HG03066 (cell line): Measurements from ENCODE around the gene CUEDC2.

ENCODE experiments used
- ATAC-seq: cut with Tn5 transposase; IDR thresholded peaks from one replicate; pipeline ENCODE4 v1.9.1; 2021; ENCODE audit warnings: low read depth; ENCODE audit not compliant: unreplicated experiment

The CUEDC2 gene

GRCh38 chr10:102399217-102400021 lies 33.0 kb downstream of the CUEDC2 start:
- ATAC-seq: peak; percentile 39

- ATAC-seq: no peak
Observed at GRCh38 chr10:102398172-102399020, 34.0 kb downstream of the CUEDC2 start.

GRCh38 chr10:102397222-102398171 lies 34.9 kb downstream of the CUEDC2 start:
- no peak for ATAC-seq

GRCh38 chr10:102396730-102397151 lies 35.6 kb downstream of the CUEDC2 start:
- no peak for ATAC-seq

- no peak for ATAC-seq
Observed at GRCh38 chr10:102396317-102396650, 36.1 kb downstream of the CUEDC2 start.

GRCh38 chr10:102395400-102396316 lies 36.7 kb downstream of the CUEDC2 start, which contains the start of gene NFKB2:
Gene NFKB2 (plus strand): TSS chr10:102395705. CDS start chr10:102395960, 255 bp downstream.
- ATAC-seq: no peak

GRCh38 chr10:102394801-102395399 lies 37.5 kb downstream of the CUEDC2 start:
- peak; percentile 2 for ATAC-seq

- peak; percentile 76 for ATAC-seq
Observed at GRCh38 chr10:102394079-102394800, 38.1 kb downstream of the CUEDC2 start.

- ATAC-seq: no peak
Observed at GRCh38 chr10:102393411-102394078, 38.8 kb downstream of the CUEDC2 start.

- ATAC-seq: no peak
Observed at GRCh38 chr10:102392306-102392705, 40.1 kb downstream of the CUEDC2 start.

- no peak for ATAC-seq
Observed at GRCh38 chr10:102389894-102390293, 42.5 kb downstream of the CUEDC2 start.

GRCh38 chr10:102384606-102385429 lies 47.6 kb downstream of the CUEDC2 start:
- ATAC-seq: no peak

- ATAC-seq: no peak
Observed at GRCh38 chr10:102384053-102384452, 48.3 kb downstream of the CUEDC2 start.

GRCh38 chr10:102382871-102383270 lies 49.5 kb downstream of the CUEDC2 start:
- ATAC-seq: no peak

- ATAC-seq: no peak
Observed at GRCh38 chr10:102381983-102382382, 50.4 kb downstream of the CUEDC2 start.

GRCh38 chr10:102379383-102379782 lies 53.0 kb downstream of the CUEDC2 start:
- no peak for ATAC-seq

GRCh38 chr10:102376901-102377300 lies 55.5 kb downstream of the CUEDC2 start:
- ATAC-seq: no peak
